DND-41 (cell line): ENCODE data around the gene HRH1.

ENCODE experiments used
- CTCF ChIP-seq: IDR thresholded peaks from 2 replicates; pipeline ENCODE4 v1.5.1; 2012; ENCODE audit warnings: borderline replicate concordance, low read length, moderate library complexity, mild to moderate bottlenecking; ENCODE audit not compliant: poor library complexity, severe bottlenecking; ENCODE audit errors: extremely low read depth
- EZH2 ChIP-seq: IDR thresholded peaks from 3 replicates; pipeline ENCODE4 v1.6.1; 2012; ENCODE audit warnings: borderline replicate concordance, low read depth, mild to moderate bottlenecking, moderate library complexity, low read length, inconsistent platforms; ENCODE audit not compliant: severe bottlenecking

DNA sequence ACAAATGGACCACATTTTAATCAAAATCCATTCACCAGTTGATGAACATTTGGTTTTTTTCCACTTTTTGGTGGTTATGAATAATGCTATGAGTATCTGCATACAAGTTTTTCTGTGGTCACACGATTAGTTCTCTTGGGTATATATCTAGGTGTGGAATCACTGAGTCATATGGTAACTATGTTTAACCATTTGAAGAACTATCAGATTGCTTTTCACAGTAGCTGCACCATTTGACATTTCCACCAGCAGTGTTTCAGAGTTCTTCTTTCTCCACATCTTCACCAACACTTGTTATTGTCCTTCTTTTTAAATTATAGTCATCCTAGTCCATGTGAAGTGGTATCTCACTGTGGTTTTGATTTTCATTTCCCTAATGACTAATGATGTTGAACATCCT, 84.6 kb downstream of the HRH1 start:
- TF ChIP-seq CTCF, result no peak
- no peak for TF ChIP-seq EZH2
